OCI-LY1 (cell line): ENCODE results near the gene IGFBP4.

Experiments used
- EZH2 ChIP-seq: fragments of 200-600 bp; sonication (generic), shearing (Covaris generic); IDR thresholded peaks from 2 replicates; pipeline ENCODE4 v1.8.0; 2017; ENCODE audit warnings: borderline replicate concordance, mixed run types, mild to moderate bottlenecking, antibody characterized with exemption, low read length, moderate library complexity, mixed read lengths
- TF ChIP-seq, protein P1 (sequence below): fragments of 200-600 bp; sonication (generic), shearing (Covaris generic); IDR thresholded peaks from 2 replicates; pipeline ENCODE4 v1.5.1; 2017; ENCODE audit warnings: mild to moderate bottlenecking, antibody characterized with exemption, low read length, moderate library complexity, mixed read lengths

DNA sequence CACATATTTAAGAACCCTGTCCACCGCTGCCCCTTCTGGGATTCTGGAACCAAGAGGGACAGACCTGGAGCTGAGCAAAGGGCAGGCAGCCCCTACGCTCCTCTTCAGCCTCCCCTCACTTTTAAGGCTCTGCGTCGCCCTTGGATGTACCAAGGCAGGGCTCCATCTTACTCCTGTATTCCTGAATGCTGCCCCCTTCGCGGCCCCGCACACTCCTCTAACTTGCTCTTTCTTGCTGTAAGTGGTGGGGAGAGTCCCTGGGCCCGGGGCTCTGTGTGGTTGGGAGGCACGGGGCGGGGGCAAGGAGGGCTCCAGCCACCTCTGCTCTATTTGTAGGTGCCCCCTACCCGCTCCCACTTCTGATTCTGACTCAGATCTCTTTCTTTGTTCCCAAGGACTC is 56.9 kb downstream of the IGFBP4 start:
- TF ChIP-seq, protein P1, sequence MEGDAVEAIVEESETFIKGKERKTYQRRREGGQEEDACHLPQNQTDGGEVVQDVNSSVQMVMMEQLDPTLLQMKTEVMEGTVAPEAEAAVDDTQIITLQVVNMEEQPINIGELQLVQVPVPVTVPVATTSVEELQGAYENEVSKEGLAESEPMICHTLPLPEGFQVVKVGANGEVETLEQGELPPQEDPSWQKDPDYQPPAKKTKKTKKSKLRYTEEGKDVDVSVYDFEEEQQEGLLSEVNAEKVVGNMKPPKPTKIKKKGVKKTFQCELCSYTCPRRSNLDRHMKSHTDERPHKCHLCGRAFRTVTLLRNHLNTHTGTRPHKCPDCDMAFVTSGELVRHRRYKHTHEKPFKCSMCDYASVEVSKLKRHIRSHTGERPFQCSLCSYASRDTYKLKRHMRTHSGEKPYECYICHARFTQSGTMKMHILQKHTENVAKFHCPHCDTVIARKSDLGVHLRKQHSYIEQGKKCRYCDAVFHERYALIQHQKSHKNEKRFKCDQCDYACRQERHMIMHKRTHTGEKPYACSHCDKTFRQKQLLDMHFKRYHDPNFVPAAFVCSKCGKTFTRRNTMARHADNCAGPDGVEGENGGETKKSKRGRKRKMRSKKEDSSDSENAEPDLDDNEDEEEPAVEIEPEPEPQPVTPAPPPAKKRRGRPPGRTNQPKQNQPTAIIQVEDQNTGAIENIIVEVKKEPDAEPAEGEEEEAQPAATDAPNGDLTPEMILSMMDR = no peak
- TF ChIP-seq EZH2 = no peak
